ENCODE measurements around the gene ATP11A.

DNA sequence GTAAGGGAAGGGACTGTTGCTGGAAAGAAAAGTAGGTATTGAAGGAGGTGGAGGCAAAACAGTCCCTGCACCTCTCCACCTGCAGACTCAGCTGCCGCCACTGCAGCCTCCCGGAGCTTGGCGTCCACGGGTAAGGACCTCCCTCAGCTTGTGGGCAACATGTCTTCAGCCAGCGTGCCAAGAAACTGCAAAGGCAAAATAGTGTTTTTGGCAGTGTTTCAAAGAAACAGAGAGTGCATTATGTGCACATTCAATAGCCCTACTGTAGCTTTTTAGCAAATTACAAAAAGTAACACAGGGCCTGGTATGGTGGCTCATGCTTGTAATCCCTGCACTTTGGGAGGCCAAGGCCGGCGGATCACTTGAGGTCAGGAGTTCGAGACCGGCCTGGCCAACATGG lies 57.4 kb downstream of the ATP11A start:
- TF ChIP-seq YY1 (IDR thresholded peaks at IDR 0.05; ENCODE audit: insufficient read depth, insufficient read length) (no peak), ZNF274 (IDR thresholded peaks at IDR 0.05; ENCODE audit: low read depth, low read length) (no peak), SUZ12 (IDR thresholded peaks at IDR 0.05; ENCODE audit: extremely low read depth, insufficient read depth, insufficient read length) (no peak)

Measured in NT2/D1 (cell line).